HL-60 (cell line): ENCODE measurements around the gene DPP6.

Source experiments
- CTCF ChIP-seq: IDR thresholded peaks from one replicate; pipeline ENCODE4 v1.5.1; 2011; ENCODE audit warnings: low read length, control low read depth, inconsistent platforms; ENCODE audit not compliant: insufficient read depth
- SPI1 ChIP-seq: IDR thresholded peaks from 2 replicates; pipeline ENCODE4 v1.6.1; 2012; ENCODE audit warnings: low read depth, mild to moderate bottlenecking, borderline replicate concordance

- TF ChIP-seq CTCF (no peak), SPI1 (no peak)
These were observed 877.0 kb downstream of the DPP6 start for GRCh38 chr7:154929006-154929726.
